GM12878 (cell line): ENCODE data around the gene USP4. TPM values are rescaled to one million over a fixed set of nuclear protein-coding genes. Genes with fewer than 3 reads are reported as not detected.

ENCODE experiments used
- ATAC-seq: fragments of 200-7000 bp; cut with Tn5 transposase; 3 replicates; pipeline ENCODE4 v1.9.1; 2020; ENCODE audit warnings: mild to moderate bottlenecking, moderate library complexity
- BruUV-seq: library from RNA; stranded (reverse); fragments of 400-500 nt; replicated peaks from 2 replicates; lab custom pipeline; 2021; lab: Mats Ljungman, UMichigan
- CTCF ChIA-PET: fragments of 300-600 bp; sonication (Branson Sonifier 250); formaldehyde crosslinking; extraction: SDS; loops from one replicate; lab custom pipeline; 2021; ENCODE audit warnings: inconsistent platforms; lab: Yijun Ruan, JAX
- POLR2A ChIA-PET: fragments of 350-600 bp; formaldehyde crosslinking; extraction: SDS; loops from one replicate; lab custom pipeline; 2021; ENCODE audit warnings: inconsistent platforms; lab: Charles Lee
- RAD21 ChIA-PET: fragments of 300-600 bp; sonication (Branson Sonifier 250); formaldehyde crosslinking; loops from one replicate; lab custom pipeline; 2023; ENCODE audit warnings: antibody characterized with exemption; ENCODE audit not compliant: unreplicated experiment; lab: Charles Lee
- SMC1A ChIA-PET: fragments of 300-600 bp; sonication (Branson Sonifier 250); formaldehyde crosslinking; loops from one replicate; lab custom pipeline; 2023; ENCODE audit not compliant: unreplicated experiment, uncharacterized antibody; lab: Charles Lee
- DNase-seq: peaks from one replicate; pipeline ENCODE4 v3.0.0-alpha.2; 2011; ENCODE audit warnings: low read depth, low spot score
- FAIRE-seq: peaks from 3 replicates; lab custom pipeline; 2011; peaks lifted over from hg19 to GRCh38; lab: Jason Lieb, UNC
- H2AFZ ChIP-seq: 2 replicates; pipeline ENCODE4 v1.6.0; 2011; ENCODE audit warnings: low read depth, low read length, control low read depth; ENCODE audit not compliant: control insufficient read depth
- H3K27ac ChIP-seq: 2 replicates; pipeline ENCODE4 v1.5.1; 2011; ENCODE audit warnings: control low read depth; ENCODE audit not compliant: control insufficient read depth, insufficient read depth
- H3K27me3 ChIP-seq, 2 experiments: replicated peaks in 1 of 2; 2 replicates each; pipeline versions ENCODE4 v1.6.0 to v1.6.1; 2011; ENCODE audit warnings: low read length in 1 of 2; ENCODE audit not compliant: control insufficient read depth in 2 of 2, insufficient read depth in 2 of 2
- H3K36me3 ChIP-seq, 2 experiments: 2 replicates each; pipeline ENCODE4 v1.5.1; 2011; ENCODE audit warnings: low read length in 1 of 2; ENCODE audit not compliant: control insufficient read depth in 2 of 2, insufficient read depth in 2 of 2
- H3K4me1 ChIP-seq: 2 replicates; pipeline ENCODE4 v1.6.1; 2011; ENCODE audit warnings: mild to moderate bottlenecking, low read length, moderate library complexity, mixed read lengths; ENCODE audit not compliant: control insufficient read depth, insufficient read depth
- H3K4me2 ChIP-seq: 2 replicates; pipeline ENCODE4 v1.6.0; 2011; ENCODE audit warnings: control low read depth; ENCODE audit not compliant: control insufficient read depth, insufficient read depth
- H3K4me3 ChIP-seq: fragments of 200-600 bp; sonication (generic); 2 replicates; pipeline ENCODE4 v1.5.1; 2016
- H3K79me2 ChIP-seq: 2 replicates; pipeline ENCODE4 v1.6.0; 2011; ENCODE audit warnings: low read length; ENCODE audit not compliant: control insufficient read depth, insufficient read depth
- H3K9ac ChIP-seq: 2 replicates; pipeline ENCODE4 v1.8.0; 2011; ENCODE audit warnings: low read length, control low read depth, mixed read lengths; ENCODE audit not compliant: control insufficient read depth, insufficient read depth
- H3K9me3 ChIP-seq: replicated peaks from 3 replicates; pipeline ENCODE4 v1.5.1; 2011; ENCODE audit warnings: mild to moderate bottlenecking, low read length; ENCODE audit not compliant: control insufficient read depth, insufficient read depth
- H4K20me1 ChIP-seq: 2 replicates; pipeline ENCODE4 v1.6.0; 2011; ENCODE audit not compliant: control insufficient read depth, insufficient read depth
- CBX3 ChIP-seq: fragments of 200-600 bp; sonication (generic); IDR thresholded peaks from 2 replicates; pipeline ENCODE4 v1.6.1; 2016; ENCODE audit warnings: low read depth, borderline replicate concordance
- IRF3 ChIP-seq: fragments of 450-650 bp; IDR thresholded peaks from 2 replicates; pipeline ENCODE4 v1.6.1; 2014; ENCODE audit warnings: mild to moderate bottlenecking
- KLF5 ChIP-seq: fragments of 450-650 bp; IDR thresholded peaks from 2 replicates; pipeline ENCODE4 v1.6.1; 2014; ENCODE audit warnings: mild to moderate bottlenecking; ENCODE audit not compliant: partially characterized antibody
- MEF2A ChIP-seq: IDR thresholded peaks from 2 replicates; pipeline ENCODE4 v1.6.1; 2011; ENCODE audit warnings: low read depth, mild to moderate bottlenecking, low read length, moderate library complexity; ENCODE audit not compliant: insufficient read depth
- NBN ChIP-seq: fragments of 450-650 bp; IDR thresholded peaks from 2 replicates; pipeline ENCODE4 v1.6.1; 2016
- NFYA ChIP-seq: IDR thresholded peaks from 2 replicates; pipeline ENCODE4 v1.6.1; 2011; ENCODE audit warnings: low read depth, mild to moderate bottlenecking, low read length, improper control_type of control experiment, borderline replicate concordance
- PBX3 ChIP-seq: IDR thresholded peaks from 2 replicates; pipeline ENCODE4 v1.6.1; 2011; ENCODE audit warnings: mild to moderate bottlenecking, low read depth, low read length, moderate library complexity; ENCODE audit not compliant: insufficient replicate concordance
- PKNOX1 ChIP-seq: fragments of 450-650 bp; IDR thresholded peaks from 2 replicates; pipeline ENCODE4 v1.6.1; 2016; ENCODE audit warnings: mild to moderate bottlenecking
- RELB ChIP-seq: fragments of 450-650 bp; IDR thresholded peaks from 2 replicates; pipeline ENCODE4 v1.6.1; 2017; ENCODE audit warnings: low read depth, mild to moderate bottlenecking, moderate library complexity
- SMAD1 ChIP-seq: fragments of 450-650 bp; IDR thresholded peaks from 2 replicates; pipeline ENCODE4 v1.6.1; 2018; ENCODE audit warnings: mild to moderate bottlenecking, low read depth; ENCODE audit not compliant: partially characterized antibody
- ZBTB40 ChIP-seq: fragments of 450-650 bp; IDR thresholded peaks from 2 replicates; pipeline ENCODE4 v1.6.1; 2016; ENCODE audit warnings: mild to moderate bottlenecking, moderate library complexity, borderline replicate concordance
- in situ Hi-C: fragments of 300-500 bp; cut with MboI; formaldehyde crosslinking; loops from 9 replicates; pipeline ENCODE4 v1.14.3; 2018; ENCODE audit warnings: mixed read lengths
- intact Hi-C: fragments of 100-400 bp; cut with micrococcal nuclease; formaldehyde crosslinking; loops from one replicate; pipeline ENCODE4 v1.14.2; 2022; ENCODE audit not compliant: unreplicated experiment
- polyA plus RNA-seq, 11 experiments: library from polyadenylated mRNA; depleted of rRNA in 4 of 11; unstranded in 6 of 11; stranded (reverse) in 5 of 11; fragments of >200 nt; fragmentation: Nextera tagmentation in 4 of 11; fragmentation: Illumina TruSeq in 1 of 11; extraction: Ambion mirVana in 4 of 11; extraction: Trizol in 1 of 11; gene quantifications; 1 replicate in 1 of 11; 2 replicates in 10 of 11; pipeline versions ENCODE4 v1.2.1 to v1.2.3, GENCODE V29; 2011 to 2016; ENCODE audit warnings: inconsistent platforms in 2 of 11, missing spikeins in 2 of 11, low read depth in 1 of 11
- total RNA-seq, 4 experiments: library from RNA; depleted of rRNA in 3 of 4; stranded (reverse); fragments of >200 nt in 3 of 4; fragmentation: Illumina TruSeq in 1 of 4; extraction: Trizol in 1 of 4; gene quantifications; 2 replicates each; pipeline versions ENCODE4 v1.2.1 to v1.2.3, GENCODE V29; 2013 to 2021

USP4 gene
- total and polyA plus RNA-seq, 10 of the 15 experiments (the other 5 are each of a cell fraction or from before 2014, with no cell fraction given), result 26.5 to 77.1 (median 66.0) TPM

- no TSS peak for BruUV-seq
- DNase-seq, result no peak
- H3K79me2 ChIP-seq, result no peaks in the 10 kb centered on the region
- H3K36me3 ChIP-seq, result no peaks in the 10 kb centered on the region
- POLR2A ChIA-PET, result interaction anchor here (0.7 kb wide), 1 partner anchor 15 kb away, joined by 3 read pairs; no protein-coding TSS in a partner anchor
- CTCF ChIA-PET, result no interaction called here
- in situ Hi-C loops (no loop called here), intact Hi-C loops (no loop called here)
- no peaks in the 10 kb centered on the region for H3K27me3 ChIP-seq
- H3K27ac ChIP-seq, result no peak overlapping the region
- H3K9ac ChIP-seq, result no peak overlapping the region
- ATAC-seq, result no peak
- peaks cover 7% of the 10 kb centered on the region for H3K9me3 ChIP-seq
- no peaks in the 10 kb centered on the region for H4K20me1 ChIP-seq
- H3K4me2 ChIP-seq, result no peak overlapping the region
- no peak overlapping the region for H3K4me3 ChIP-seq
- no peak for TF ChIP-seq ZBTB40
- no peak for TF ChIP-seq IRF3
- no peak for TF ChIP-seq KLF5
- no peak for TF ChIP-seq PKNOX1
- no peak for TF ChIP-seq MEF2A
- no peak for TF ChIP-seq RELB
- TF ChIP-seq CBX3, result no peak
- no peak for TF ChIP-seq NFYA
- no peak for TF ChIP-seq NBN
- no peak for TF ChIP-seq PBX3
- TF ChIP-seq SMAD1, result no peak
- SMC1A ChIA-PET, result no interaction called here
- H3K4me1 ChIP-seq, result no peaks in the 10 kb centered on the region
- RAD21 ChIA-PET, result no interaction called here
- FAIRE-seq, result no peak
- no peak overlapping the region for H2AFZ ChIP-seq
Measured at GRCh38 chr3:49236226-49236625, 103.6 kb downstream of the USP4 start.
